Stimulated activated CD8-positive, alpha-beta memory T cell treated with anti-CD3 and anti-CD28 coated beads, Interleukin-4, amount 100 ng/mL, for 1 hour (primary cell): ENCODE results near the gene SAP30BP.

ENCODE experiments used
- DNase-seq, 2 donors: peaks; one replicate each; pipeline ENCODE4 v3.0.0-alpha.2; 2020; ENCODE audit warnings: low read depth in 2 of 2, low spot score in 1 of 2

SAP30BP gene

DNA sequence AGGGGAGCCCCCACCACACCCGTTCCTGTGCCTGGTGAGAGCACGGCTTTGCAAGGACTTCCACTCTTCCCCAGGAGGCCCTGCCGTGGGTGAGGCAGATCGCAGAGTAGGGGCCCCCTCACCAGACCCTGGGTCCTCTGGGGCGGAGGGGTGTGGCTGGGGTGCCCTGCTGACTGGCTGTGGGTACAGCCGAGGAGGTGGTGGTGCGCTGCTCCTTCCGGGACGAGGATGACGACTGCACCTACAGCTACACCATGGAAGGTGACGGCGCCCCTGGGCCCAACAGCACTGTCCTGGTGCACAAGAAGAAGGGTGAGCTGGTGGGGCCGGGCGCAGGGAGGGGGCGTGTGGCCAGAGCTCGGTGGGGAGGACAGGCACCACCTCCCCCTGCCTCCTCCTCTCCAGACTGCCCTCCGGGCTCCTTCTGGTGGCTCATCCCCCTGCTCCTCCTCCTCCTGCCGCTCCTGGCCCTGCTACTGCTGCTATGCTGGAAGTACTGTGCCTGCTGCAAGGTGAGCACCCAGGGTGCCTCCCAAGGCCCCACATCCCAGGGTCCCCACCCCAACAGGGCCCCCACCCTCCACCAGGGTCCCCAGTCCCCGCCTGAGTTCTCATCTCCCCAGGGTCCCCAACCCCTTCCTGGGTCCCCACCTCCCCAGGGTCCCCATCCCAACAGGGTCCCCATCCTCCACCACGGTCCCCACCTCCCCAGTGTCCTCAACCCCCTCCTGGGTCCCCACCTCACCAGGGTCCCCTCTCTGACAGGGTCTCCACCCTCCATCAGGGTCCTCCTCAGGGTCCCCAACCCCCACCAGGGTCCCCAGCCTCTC is 70.2 kb downstream of the SAP30BP start:
- DNase-seq: no peak

DNA sequence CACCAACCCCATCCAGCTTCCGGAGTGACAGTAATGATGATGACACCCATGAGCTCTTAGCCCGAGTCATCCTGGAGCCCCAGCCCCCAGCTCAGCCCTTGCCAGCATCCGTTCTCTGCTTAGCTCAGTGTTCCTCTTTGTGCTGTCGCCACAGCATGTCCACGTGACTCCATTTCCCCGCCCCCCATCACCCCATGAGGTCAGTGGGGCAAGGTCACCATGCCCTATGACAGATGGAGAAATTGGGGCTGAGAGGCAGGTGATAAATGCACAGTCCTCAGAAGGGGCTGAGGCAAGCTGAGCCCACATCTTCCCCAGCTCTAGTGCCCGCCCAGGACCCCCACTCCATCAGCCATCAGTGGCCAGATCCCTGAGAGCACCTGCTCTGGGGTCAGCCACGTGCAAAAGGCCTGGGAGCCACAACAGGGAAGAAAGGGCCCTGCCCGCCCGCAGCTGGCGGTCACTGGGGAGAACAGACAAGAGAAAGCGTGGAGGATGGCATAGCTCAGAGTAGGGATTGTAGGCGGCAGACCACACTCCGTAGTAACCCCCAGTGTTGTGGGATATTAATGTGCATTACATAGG is 71.2 kb downstream of the SAP30BP start:
- no peak for DNase-seq

DNA sequence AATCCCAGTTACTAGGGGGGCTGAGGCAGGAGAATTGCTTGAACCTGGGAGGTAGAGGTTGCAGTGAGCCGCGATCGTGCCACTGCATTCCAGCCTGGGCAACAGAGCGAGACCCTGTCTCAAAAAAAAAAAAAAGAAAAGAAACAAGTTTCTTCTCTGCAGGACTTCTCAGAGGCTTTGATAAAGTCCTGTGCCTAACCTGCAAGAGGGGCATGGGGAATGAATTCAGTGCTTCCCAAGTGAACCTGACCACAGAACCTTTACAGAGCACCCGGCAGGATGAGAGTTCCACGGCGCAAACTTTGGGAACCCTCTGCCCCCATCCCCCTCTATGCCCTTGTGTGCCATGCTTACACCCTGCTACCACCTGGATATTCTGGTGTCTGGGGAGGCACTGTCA is 72.0 kb downstream of the SAP30BP start:
- no peak for DNase-seq

DNA sequence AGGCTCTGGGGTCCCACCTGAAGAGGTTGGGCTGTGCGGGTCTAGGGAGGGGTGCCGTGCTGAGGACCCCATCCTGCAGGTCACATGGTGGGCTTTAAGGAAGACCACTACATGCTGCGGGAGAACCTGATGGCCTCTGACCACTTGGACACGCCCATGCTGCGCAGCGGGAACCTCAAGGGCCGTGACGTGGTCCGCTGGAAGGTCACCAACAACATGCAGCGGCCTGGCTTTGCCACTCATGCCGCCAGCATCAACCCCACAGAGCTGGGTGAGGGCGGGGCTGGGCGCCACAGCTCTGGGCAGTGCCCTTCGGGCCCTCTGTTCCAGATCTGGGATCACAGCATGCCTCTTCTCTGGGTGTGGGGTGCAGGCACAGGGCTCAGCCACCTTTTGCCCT is 72.7 kb downstream of the SAP30BP start:
- no peak for DNase-seq

DNA sequence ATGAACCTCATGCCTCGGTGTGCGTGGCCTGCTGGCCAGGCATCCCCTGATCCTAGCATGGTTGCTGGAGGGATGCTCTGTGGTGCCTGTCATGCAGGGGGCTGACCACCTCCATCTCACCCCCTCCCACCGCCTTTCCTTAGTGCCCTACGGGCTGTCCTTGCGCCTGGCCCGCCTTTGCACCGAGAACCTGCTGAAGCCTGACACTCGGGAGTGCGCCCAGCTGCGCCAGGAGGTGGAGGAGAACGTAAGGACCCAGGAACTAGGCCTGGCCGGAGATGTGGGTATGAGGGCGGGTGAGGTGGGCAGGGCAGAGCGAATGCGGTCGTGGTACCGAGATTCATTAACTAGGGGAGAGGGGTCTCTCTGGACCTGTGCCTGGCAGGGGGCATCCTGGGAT is 73.1 kb downstream of the SAP30BP start:
- no peak for DNase-seq

DNA sequence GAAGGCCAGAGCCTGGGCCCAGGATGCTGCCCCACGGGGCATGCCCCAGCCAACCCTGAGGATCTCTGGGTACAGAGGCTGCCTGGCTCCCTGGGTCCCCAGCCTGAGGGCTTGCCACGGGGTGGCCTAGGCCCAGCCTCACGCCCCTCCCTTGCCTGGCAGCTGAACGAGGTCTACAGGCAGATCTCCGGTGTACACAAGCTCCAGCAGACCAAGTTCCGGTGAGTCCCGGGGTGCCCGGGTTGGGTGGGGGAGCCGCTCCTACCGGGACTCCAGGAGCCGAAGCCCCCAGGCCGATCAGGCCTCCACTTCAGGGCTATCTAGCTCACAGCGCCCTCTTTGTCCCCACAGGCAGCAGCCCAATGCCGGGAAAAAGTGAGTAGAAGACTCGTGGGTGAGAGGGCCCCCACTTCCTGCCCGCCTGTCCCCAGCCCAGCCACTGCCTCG is 73.5 kb downstream of the SAP30BP start:
- no peak for DNase-seq

DNA sequence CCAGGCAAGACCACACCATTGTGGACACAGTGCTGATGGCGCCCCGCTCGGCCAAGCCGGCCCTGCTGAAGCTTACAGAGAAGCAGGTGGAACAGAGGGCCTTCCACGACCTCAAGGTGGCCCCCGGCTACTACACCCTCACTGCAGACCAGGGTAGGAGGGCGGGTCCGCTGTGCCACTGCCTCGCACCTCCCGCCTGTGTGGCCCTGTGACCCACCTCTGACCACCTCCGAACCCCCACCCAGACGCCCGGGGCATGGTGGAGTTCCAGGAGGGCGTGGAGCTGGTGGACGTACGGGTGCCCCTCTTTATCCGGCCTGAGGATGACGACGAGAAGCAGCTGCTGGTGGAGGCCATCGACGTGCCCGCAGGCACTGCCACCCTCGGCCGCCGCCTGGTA is 75.2 kb downstream of the SAP30BP start:
- DNase-seq: no peak

DNA sequence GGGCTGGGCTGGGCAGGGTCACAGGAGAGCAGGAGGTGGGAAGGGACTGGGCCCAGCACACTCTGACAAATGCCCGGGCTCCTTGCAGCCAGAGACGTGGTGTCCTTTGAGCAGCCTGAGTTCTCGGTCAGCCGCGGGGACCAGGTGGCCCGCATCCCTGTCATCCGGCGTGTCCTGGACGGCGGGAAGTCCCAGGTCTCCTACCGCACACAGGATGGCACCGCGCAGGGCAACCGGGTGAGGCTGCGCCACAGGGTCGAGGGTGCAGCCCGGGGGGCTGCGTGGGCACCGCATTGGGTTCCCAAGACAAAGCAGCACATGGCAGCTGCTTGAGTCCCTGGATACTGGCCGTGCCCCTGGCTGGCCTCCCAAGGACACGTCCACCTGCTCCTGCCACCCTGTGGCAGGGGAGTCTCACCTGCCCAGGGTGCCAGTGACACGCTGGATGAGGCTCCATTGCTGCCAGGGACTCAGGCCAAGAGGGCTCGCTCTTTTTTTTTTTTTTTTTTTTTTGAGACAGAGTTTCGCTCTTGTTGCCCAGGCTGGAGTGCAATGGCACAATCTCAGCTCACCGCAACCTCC is 76.6 kb downstream of the SAP30BP start:
- DNase-seq: no peak

DNA sequence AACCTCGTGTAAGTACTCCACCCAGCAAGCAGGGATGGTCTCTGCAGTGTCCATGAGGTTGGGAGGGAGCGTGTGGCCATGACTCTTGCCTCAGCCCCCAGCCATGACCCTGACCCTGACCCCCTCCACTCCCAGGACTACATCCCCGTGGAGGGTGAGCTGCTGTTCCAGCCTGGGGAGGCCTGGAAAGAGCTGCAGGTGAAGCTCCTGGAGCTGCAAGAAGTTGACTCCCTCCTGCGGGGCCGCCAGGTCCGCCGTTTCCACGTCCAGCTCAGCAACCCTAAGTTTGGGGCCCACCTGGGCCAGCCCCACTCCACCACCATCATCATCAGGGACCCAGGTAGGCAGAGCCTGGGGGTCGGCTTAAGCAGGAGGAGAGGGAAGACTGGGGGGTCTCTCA is 81.6 kb downstream of the SAP30BP start:
- no peak for DNase-seq

DNA sequence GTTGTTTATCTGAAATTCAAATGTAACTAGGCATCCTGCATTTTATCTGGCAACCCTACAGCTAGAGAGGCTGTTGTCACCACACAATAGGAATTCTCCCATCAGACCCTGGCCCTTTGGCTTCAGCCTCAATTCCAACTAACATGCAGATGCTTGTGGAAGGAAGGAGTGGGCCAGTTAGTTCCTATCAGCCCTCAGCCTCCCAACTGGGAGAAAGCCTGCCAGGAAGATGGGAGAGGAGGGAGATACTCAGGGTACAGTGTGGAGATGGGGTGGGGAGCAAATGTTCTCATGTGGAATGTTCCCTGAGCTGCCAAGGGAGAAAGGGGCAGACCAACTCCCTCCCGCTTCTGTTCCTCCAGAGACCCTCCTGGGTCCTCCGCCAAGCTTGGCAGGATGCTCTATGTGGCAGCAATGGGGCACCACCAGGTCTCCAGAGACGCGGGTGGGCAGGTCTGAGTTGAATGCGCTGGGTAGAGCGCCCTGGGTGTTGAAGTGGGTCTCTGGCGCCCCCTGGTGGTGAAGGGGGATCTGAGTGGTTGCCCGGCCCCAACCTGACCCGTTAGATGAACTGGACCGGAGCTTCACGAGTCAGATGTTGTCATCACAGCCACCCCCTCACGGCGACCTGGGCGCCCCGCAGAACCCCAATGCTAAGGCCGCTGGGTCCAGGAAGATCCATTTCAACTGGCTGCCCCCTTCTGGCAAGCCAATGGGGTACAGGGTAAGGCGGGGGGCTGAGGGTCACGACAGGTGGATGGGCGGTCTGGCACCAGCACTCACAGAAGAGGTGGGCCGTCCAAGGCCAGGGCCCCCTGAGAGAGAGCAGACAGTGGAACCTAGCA is 82.6 kb downstream of the SAP30BP start:
- DNase-seq: peak; percentile 82 to 85

DNA sequence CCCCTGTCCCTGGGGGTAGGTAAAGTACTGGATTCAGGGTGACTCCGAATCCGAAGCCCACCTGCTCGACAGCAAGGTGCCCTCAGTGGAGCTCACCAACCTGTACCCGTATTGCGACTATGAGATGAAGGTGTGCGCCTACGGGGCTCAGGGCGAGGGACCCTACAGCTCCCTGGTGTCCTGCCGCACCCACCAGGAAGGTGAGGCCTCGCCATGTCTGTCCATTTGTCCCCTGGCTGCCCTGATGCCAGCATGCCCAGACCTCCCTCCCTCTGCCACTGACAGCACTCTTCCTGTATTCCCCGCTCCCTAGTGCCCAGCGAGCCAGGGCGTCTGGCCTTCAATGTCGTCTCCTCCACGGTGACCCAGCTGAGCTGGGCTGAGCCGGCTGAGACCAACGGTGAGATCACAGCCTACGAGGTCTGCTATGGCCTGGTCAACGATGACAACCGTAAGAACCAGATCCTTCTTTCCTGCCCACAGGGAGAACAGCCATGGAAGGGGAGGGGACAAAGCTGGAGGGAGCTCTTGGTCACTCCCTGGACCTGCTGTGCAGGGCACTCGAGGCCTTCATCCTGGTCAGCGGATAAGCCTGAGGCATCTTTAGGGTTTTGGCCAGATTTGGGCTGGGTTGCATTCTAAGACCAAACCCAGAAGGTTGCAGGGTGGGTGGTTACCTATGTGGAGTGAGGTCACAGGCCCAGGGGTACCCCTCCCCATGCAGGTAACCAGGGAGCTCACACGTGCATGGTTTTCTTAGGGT is 83.7 kb downstream of the SAP30BP start:
- no peak for DNase-seq

DNA sequence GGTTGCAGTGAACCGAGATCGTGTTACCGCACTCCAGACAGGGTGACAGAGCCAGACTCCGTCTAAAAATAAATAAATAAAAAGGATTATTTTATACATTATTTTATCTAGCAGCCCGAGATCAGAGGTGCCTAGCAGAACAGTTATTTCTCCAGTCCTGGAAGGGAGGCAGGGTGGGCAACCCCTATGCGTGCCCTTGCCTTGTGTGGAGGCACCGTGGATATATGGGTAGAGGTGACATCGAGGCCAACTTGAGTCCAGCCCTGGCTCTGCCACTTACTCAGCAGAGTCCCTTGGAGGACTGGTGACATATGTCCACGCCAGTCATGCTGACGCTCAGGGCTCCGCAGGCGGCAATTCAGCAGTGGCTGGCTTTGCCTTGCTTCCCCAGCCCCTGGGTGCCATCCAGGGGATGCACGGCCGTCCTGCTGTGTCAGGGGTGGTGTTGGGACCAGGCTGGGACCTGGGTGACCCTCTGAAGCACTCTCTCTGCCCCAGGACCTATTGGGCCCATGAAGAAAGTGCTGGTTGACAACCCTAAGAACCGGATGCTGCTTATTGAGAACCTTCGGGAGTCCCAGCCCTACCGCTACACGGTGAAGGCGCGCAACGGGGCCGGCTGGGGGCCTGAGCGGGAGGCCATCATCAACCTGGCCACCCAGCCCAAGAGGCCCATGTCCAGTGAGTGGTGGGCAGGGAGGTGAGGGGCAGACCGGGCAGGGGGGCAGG is 84.7 kb downstream of the SAP30BP start:
- no peak for DNase-seq

DNA sequence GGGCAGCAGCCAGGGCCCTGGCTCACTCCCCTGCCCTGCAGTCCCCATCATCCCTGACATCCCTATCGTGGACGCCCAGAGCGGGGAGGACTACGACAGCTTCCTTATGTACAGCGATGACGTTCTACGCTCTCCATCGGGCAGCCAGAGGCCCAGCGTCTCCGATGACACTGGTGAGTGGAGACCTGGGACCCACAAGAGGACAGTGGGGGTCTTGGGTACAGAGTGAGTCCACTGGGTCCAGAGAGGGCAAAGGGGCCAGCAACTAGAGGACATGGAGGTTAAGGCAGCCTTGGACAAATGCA is 85.2 kb downstream of the SAP30BP start:
- no peak for DNase-seq

DNA sequence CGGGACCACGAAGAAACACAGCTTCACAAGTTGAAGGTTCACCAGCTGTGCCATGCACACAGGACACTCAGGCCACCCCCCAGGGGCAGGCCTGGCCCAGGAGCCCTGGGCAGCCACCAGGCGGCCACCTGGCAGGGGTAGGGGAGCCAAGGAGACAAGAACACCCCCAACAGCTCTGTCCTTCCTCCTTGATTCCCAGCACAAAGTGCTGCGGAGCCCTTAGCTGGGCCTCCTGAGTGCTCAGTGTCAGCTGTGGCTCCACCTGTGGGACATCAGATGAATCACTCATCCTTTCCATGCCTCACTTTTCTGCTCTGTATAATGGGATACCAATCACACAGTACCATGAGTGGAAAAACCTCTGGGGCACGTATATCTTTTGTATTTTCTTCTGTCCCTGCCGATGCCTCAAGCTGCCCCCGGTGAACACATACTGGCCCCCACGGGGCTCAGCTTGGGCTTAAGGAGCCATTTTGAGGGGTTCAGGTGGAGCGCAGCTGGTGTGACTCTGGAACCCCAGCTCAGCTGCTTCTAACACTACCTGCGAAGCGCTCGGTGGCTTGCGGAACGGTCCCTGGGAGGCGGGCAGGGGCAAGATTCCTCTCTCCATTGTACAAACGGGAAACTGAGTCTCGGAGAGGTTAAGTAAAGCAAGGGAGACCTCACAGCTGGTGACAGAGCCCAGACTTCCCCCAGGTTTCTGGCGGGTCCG is 85.8 kb downstream of the SAP30BP start:
- DNase-seq: no peak

DNA sequence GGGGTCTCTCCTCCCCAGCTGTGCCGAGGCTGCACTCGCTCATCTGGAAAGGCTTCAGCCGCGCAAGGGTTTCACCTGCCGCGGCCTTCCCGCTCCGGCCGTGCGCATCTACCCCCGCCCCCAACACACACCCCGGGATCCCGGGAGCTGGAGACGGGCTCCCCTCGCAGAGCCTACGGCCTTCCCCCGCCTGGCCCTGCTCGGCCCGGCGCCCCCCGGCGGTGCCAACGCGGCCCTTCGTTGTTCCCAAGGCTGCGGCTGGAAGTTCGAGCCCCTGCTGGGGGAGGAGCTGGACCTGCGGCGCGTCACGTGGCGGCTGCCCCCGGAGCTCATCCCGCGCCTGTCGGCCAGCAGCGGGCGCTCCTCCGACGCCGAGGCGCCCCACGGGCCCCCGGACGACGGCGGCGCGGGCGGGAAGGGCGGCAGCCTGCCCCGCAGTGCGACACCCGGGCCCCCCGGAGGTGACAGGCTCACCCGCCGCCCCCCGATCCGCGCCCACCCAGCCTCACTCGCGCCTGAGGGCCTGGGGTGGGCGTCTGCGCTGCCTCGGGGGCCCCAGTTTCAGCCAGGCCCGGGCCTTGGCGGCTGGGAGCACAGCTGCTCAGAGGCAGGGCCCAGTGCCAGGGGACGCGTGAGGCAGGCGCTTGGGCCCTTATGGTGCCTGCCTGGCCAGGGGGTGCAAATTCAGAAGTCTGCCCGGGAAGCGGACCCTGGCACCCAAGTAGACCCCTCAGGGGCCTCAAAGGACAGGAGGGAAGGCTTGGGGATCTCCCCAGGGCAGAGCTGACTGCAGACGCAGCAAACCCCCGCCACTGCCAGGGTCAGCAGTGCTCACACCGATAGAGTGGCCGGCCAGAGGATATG is 86.6 kb downstream of the SAP30BP start:
- peak; percentile 45 to 52 for DNase-seq

DNA sequence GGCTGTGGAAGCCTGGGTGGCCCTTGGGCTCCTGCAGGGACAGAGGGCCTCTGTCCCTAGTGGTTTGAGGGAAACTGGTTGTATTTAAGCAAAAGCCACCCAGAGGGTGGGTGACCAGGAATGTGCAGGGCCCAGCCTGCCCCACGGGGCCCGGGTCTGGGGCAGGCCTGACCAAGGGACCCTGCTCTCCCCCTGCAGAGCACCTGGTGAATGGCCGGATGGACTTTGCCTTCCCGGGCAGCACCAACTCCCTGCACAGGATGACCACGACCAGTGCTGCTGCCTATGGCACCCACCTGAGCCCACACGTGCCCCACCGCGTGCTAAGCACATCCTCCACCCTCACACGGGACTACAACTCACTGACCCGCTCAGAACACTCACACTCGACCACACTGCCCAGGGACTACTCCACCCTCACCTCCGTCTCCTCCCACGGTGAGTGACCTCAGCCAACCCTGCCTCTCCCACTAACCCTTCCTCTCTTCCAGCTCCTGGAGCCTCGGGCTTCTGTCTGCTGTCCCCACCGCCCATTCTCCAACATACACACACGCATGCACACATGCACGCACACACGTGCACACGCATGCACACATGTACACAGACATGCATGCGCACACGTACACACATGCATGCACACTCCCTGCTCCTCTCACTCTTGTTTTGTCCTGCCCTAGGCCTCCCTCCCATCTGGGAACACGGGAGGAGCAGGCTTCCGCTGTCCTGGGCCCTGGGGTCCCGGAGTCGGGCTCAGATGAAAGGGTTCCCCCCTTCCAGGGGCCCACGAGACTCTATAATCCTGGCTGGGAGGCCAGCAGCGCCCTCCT is 87.5 kb downstream of the SAP30BP start:
- DNase-seq: no peak

DNA sequence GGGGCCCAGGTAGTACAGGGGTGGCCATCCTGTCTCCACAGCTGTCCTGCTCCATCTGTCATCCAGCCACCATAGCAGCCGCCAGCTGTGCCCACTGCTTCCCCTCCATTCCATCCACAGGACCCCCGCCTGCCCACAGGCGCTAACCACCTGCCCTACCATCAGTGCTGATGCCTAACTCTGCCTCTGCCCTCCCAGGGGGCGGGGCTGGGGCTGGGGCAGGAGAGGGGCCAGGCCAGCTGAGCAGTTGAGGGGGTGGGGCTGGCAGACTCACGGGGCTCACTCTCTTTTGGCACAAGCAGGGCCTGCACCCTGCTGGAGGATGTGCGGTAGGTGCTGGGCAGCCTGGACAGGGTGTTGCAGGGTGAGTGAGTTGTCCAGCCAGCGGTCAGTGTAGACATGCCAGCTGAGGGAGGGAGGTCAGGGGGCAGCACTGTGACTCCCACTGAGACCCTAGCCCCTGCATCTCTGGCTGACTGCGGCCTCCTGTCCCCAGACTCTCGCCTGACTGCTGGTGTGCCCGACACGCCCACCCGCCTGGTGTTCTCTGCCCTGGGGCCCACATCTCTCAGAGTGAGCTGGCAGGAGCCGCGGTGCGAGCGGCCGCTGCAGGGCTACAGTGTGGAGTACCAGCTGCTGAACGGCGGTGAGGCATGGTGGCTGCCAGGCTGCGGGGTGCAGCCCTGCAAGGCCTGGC is 88.2 kb downstream of the SAP30BP start:
- no peak for DNase-seq
